PC-3 (cell line): ENCODE data around the gene KCNQ1.

Experiments
- EZH2 ChIP-seq: fragments of 300-600 bp; sonication (generic); IDR thresholded peaks from one replicate; pipeline ENCODE4 v1.6.1; 2017; ENCODE audit warnings: antibody characterized with exemption, mild to moderate bottlenecking, low read length; ENCODE audit not compliant: unreplicated experiment
- EZH2phosphoT487 ChIP-seq: fragments of 300-600 bp; sonication (generic); IDR thresholded peaks from 2 replicates; pipeline ENCODE4 v1.6.1; 2018; ENCODE audit warnings: mild to moderate bottlenecking, antibody characterized with exemption, low read length, borderline replicate concordance
- TF ChIP-seq, protein P1 (sequence below): fragments of 300-600 bp; sonication (generic); conservative IDR thresholded peaks from 2 replicates; pipeline ENCODE4 v1.5.1; 2017; ENCODE audit warnings: antibody characterized with exemption, low read depth, mild to moderate bottlenecking, low read length

DNA sequence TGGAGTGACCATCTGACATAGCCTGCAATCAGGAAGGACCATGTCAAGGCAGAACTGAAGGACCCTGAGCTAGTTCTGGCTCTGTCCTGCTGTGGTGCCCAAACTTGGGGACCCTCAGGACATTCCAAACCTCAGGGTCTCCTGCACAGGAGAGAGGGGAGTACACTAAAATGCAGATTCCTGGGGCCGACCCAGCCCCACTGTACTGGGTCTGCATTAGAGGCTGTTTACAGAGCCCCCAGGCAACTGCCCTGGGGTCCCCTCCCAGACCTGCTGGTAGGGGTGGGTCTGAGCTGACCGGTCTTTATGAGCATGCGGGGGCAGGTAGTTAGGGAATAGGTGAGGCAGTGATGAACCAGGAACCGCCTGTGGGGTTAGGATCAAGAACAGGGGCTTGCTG is 7.3 kb upstream of the KCNQ1 start:
- TF ChIP-seq, protein P1, sequence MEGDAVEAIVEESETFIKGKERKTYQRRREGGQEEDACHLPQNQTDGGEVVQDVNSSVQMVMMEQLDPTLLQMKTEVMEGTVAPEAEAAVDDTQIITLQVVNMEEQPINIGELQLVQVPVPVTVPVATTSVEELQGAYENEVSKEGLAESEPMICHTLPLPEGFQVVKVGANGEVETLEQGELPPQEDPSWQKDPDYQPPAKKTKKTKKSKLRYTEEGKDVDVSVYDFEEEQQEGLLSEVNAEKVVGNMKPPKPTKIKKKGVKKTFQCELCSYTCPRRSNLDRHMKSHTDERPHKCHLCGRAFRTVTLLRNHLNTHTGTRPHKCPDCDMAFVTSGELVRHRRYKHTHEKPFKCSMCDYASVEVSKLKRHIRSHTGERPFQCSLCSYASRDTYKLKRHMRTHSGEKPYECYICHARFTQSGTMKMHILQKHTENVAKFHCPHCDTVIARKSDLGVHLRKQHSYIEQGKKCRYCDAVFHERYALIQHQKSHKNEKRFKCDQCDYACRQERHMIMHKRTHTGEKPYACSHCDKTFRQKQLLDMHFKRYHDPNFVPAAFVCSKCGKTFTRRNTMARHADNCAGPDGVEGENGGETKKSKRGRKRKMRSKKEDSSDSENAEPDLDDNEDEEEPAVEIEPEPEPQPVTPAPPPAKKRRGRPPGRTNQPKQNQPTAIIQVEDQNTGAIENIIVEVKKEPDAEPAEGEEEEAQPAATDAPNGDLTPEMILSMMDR = no peak
- no peak for TF ChIP-seq EZH2
- TF ChIP-seq EZH2phosphoT487 = no peak
